H1 (cell line): ENCODE results near the gene BNIP5. TPM values are rescaled to one million over a fixed set of nuclear protein-coding genes. Genes with fewer than 3 reads are reported as not detected.

Source experiments
- CTCF ChIA-PET: fragments of 300-600 bp; sonication (Branson Sonifier 250); formaldehyde crosslinking; loops from one replicate; lab custom pipeline; 2021; ENCODE audit not compliant: partially characterized antibody; lab: Charles Lee
- POLR2A ChIA-PET: fragments of 300-600 bp; sonication (Branson Sonifier 250); formaldehyde crosslinking; loops from one replicate; lab custom pipeline; 2021; ENCODE audit warnings: inconsistent platforms; ENCODE audit not compliant: partially characterized antibody; lab: Charles Lee
- DNase-seq, 2 experiments: peaks; one replicate each; pipeline versions ENCODE4 v3.0.0 to v3.0.0-alpha.2; 2010 to 2022; ENCODE audit warnings: low spot score in 2 of 2, low read depth in 1 of 2, mixed read lengths in 1 of 2
- FAIRE-seq: peaks from 2 replicates; lab custom pipeline; 2011; peaks lifted over from hg19 to GRCh38; lab: Jason Lieb, UNC
- H2AFZ ChIP-seq: 2 replicates; pipeline ENCODE4 v1.8.1; 2012; ENCODE audit warnings: low read length, inconsistent platforms
- H2AK5ac ChIP-seq: 2 replicates; pipeline ENCODE4 v1.6.1; 2013; ENCODE audit warnings: low read depth, low read length
- H2BK120ac ChIP-seq: replicated peaks from 2 replicates; pipeline ENCODE3; 2013; ENCODE audit warnings: low read depth, low read length, inconsistent platforms
- H2BK12ac ChIP-seq: 2 replicates; pipeline ENCODE4 v1.6.1; 2013; ENCODE audit warnings: low read depth, low read length
- H2BK15ac ChIP-seq: 2 replicates; pipeline ENCODE4 v1.6.1; 2013; ENCODE audit warnings: low read length
- H2BK20ac ChIP-seq: 2 replicates; pipeline ENCODE4 v1.6.1; 2013; ENCODE audit warnings: low read length
- H2BK5ac ChIP-seq: 2 replicates; pipeline ENCODE4 v1.6.1; 2013; ENCODE audit warnings: low read depth, low read length
- H3K14ac ChIP-seq: 2 replicates; pipeline ENCODE4 v1.6.1; 2013; ENCODE audit warnings: inconsistent platforms; ENCODE audit not compliant: insufficient read length
- H3K18ac ChIP-seq: 2 replicates; pipeline ENCODE4 v1.6.1; 2013; ENCODE audit warnings: low read length; ENCODE audit errors: extremely low read depth
- H3K23ac ChIP-seq: 2 replicates; pipeline ENCODE4 v1.6.1; 2013; ENCODE audit warnings: inconsistent platforms; ENCODE audit not compliant: insufficient read length
- H3K23me2 ChIP-seq: 2 replicates; pipeline ENCODE4 v1.6.1; 2013; ENCODE audit warnings: low read depth, low read length
- H3K27ac ChIP-seq: 2 replicates; pipeline ENCODE4 v1.6.1; 2011; ENCODE audit warnings: low read depth, low read length, inconsistent platforms
- H3K27me3 ChIP-seq, 4 experiments: replicated peaks in 1 of 4; 1 replicate in 1 of 4; 2 replicates in 3 of 4; pipeline versions ENCODE4 v1.6.1 to v1.8.1; 2011 to 2013; ENCODE audit warnings: low read length in 3 of 4, mild to moderate bottlenecking in 3 of 4, inconsistent platforms in 2 of 4, mixed read lengths in 2 of 4, moderate library complexity in 1 of 4; ENCODE audit not compliant: control insufficient read depth in 3 of 4, insufficient read depth in 3 of 4; ENCODE audit errors: extremely low read depth in 1 of 4
- H3K36me3 ChIP-seq, 4 experiments: 2 replicates each; pipeline versions ENCODE4 v1.6.1 to v1.8.1; 2011 to 2013; ENCODE audit warnings: mild to moderate bottlenecking in 4 of 4, low read length in 3 of 4, moderate library complexity in 2 of 4, control low read depth in 1 of 4, inconsistent platforms in 1 of 4; ENCODE audit not compliant: insufficient read depth in 4 of 4, control insufficient read depth in 2 of 4
- H3K4ac ChIP-seq: replicated peaks from 2 replicates; pipeline ENCODE3; 2013; ENCODE audit warnings: low read length, low read depth, mixed read lengths, inconsistent platforms; ENCODE audit not compliant: insufficient read length
- H3K4me1 ChIP-seq, 4 experiments: replicated peaks in 1 of 4; 1 replicate in 1 of 4; 2 replicates in 3 of 4; pipeline versions ENCODE4 v1.6.1 to v1.8.1; 2011 to 2013; ENCODE audit warnings: low read length in 3 of 4, inconsistent platforms in 2 of 4, mixed read lengths in 1 of 4; ENCODE audit not compliant: insufficient read depth in 4 of 4, control insufficient read depth in 3 of 4
- H3K4me2 ChIP-seq, 2 experiments: 2 replicates each; pipeline versions ENCODE4 v1.6.1 to v1.8.1; 2011 to 2013; ENCODE audit warnings: low read depth in 2 of 2, low read length in 2 of 2, control low read depth in 1 of 2, inconsistent platforms in 1 of 2, mild to moderate bottlenecking in 1 of 2; ENCODE audit not compliant: insufficient read depth in 1 of 2
- H3K4me3 ChIP-seq, 4 experiments: fragments of 200-600, 300-600 bp in 1 of 4; sonication (generic), shearing (Covaris generic), sonication (Bioruptor Twin) in 1 of 4; 2 replicates each; pipeline versions ENCODE4 v1.5.1 to v1.8.1; 2011 to 2016; ENCODE audit warnings: low read length in 4 of 4, low read depth in 3 of 4, control low read depth in 2 of 4, inconsistent platforms in 2 of 4, mild to moderate bottlenecking in 2 of 4, mixed read lengths in 1 of 4, moderate library complexity in 1 of 4; ENCODE audit not compliant: insufficient read depth in 2 of 4; ENCODE audit errors: extremely low read depth in 1 of 4
- H3K56ac ChIP-seq: replicated peaks from 2 replicates; pipeline ENCODE3; 2013; ENCODE audit warnings: low read depth, mild to moderate bottlenecking, mixed read lengths, low read length, inconsistent platforms; ENCODE audit not compliant: insufficient read length
- H3K79me1 ChIP-seq: 2 replicates; pipeline ENCODE4 v1.6.1; 2013; ENCODE audit warnings: low read depth, low read length, control low read depth
- H3K79me2 ChIP-seq, 2 experiments: 2 replicates each; pipeline versions ENCODE4 v1.6.1 to v1.8.1; 2012 to 2013; ENCODE audit warnings: low read length in 2 of 2, mild to moderate bottlenecking in 2 of 2, inconsistent platforms in 1 of 2; ENCODE audit not compliant: insufficient read depth in 2 of 2, control insufficient read depth in 1 of 2
- H3K9ac ChIP-seq, 4 experiments: replicated peaks in 1 of 4; 1 replicate in 1 of 4; 2 replicates in 3 of 4; pipeline versions ENCODE4 v1.6.1 to v1.8.1; 2011 to 2013; ENCODE audit warnings: low read depth in 3 of 4, low read length in 3 of 4, control low read depth in 2 of 4, mild to moderate bottlenecking in 2 of 4, moderate library complexity in 2 of 4, inconsistent platforms in 1 of 4; ENCODE audit errors: extremely low read depth in 1 of 4
- H3K9me3 ChIP-seq, 2 experiments: 2 replicates each; pipeline versions ENCODE4 v1.6.1 to v1.8.1; 2012 to 2013; ENCODE audit warnings: mild to moderate bottlenecking in 2 of 2, moderate library complexity in 2 of 2, control low read depth in 1 of 2, inconsistent platforms in 1 of 2, low read depth in 1 of 2, low read length in 1 of 2, mixed read lengths in 1 of 2; ENCODE audit not compliant: insufficient read depth in 2 of 2
- H4K20me1 ChIP-seq, 2 experiments: replicated peaks in 1 of 2; 2 replicates each; pipeline versions ENCODE3 to v1.8.1; 2011 to 2013; ENCODE audit warnings: inconsistent platforms in 2 of 2, low read length in 2 of 2, mild to moderate bottlenecking in 1 of 2; ENCODE audit not compliant: insufficient read depth in 2 of 2, control insufficient read depth in 1 of 2
- H4K5ac ChIP-seq: 2 replicates; pipeline ENCODE4 v1.6.1; 2013; ENCODE audit warnings: low read length, low read depth, mixed read lengths, inconsistent platforms; ENCODE audit not compliant: insufficient read length
- H4K8ac ChIP-seq: 2 replicates; pipeline ENCODE4 v1.8.0; 2013; ENCODE audit warnings: mild to moderate bottlenecking, moderate library complexity, low read length, inconsistent platforms; ENCODE audit not compliant: insufficient read depth; ENCODE audit errors: extremely low read depth
- H4K91ac ChIP-seq: replicated peaks from 2 replicates; pipeline ENCODE3; 2013; ENCODE audit warnings: low read length, mixed read lengths, inconsistent platforms; ENCODE audit not compliant: insufficient read length
- BACH1 ChIP-seq: IDR thresholded peaks from 2 replicates; pipeline ENCODE4 v1.6.1; 2012; ENCODE audit warnings: low read length, improper control_type of control experiment
- BRCA1 ChIP-seq: IDR thresholded peaks from 2 replicates; pipeline ENCODE4 v1.6.1; 2012; ENCODE audit warnings: low read depth, low read length, improper control_type of control experiment
- E2F6 ChIP-seq: IDR thresholded peaks from 2 replicates; pipeline ENCODE4 v1.6.1; 2012; ENCODE audit warnings: inconsistent platforms
- EZH2 ChIP-seq: fragments of 200-600 bp; sonication (generic); IDR thresholded peaks from 2 replicates; pipeline ENCODE4 v1.7.1; 2012; ENCODE audit warnings: low read depth, mild to moderate bottlenecking, moderate library complexity, low read length, inconsistent platforms; ENCODE audit not compliant: severe bottlenecking
- JUN ChIP-seq: IDR thresholded peaks from 2 replicates; pipeline ENCODE4 v1.6.1; 2011; ENCODE audit warnings: low read depth, mild to moderate bottlenecking, improper control_type of control experiment, low read length
- JUND ChIP-seq: IDR thresholded peaks from 2 replicates; pipeline ENCODE4 v1.6.1; 2011; ENCODE audit warnings: mild to moderate bottlenecking, improper control_type of control experiment, low read length
- KDM4A ChIP-seq: IDR thresholded peaks from one replicate; pipeline ENCODE4 v1.7.1; 2012; ENCODE audit warnings: low read depth, mild to moderate bottlenecking, moderate library complexity, low read length, inconsistent platforms; ENCODE audit not compliant: severe bottlenecking
- PHF8 ChIP-seq: fragments of 200-600 bp; sonication (generic); conservative IDR thresholded peaks from 2 replicates; pipeline ENCODE4 v1.7.1; 2012; ENCODE audit warnings: low read depth, mild to moderate bottlenecking, inconsistent platforms, low read length, moderate library complexity
- RFX5 ChIP-seq: IDR thresholded peaks from 2 replicates; pipeline ENCODE4 v1.6.1; 2011; ENCODE audit warnings: low read depth, low read length, improper control_type of control experiment, borderline replicate concordance
- SIRT6 ChIP-seq: IDR thresholded peaks from one replicate; pipeline ENCODE4 v1.7.1; 2012; ENCODE audit warnings: low read length, inconsistent platforms
- SP1 ChIP-seq: IDR thresholded peaks from 2 replicates; pipeline ENCODE4 v1.6.1; 2011; ENCODE audit warnings: low read depth, low read length
- TAF7 ChIP-seq: optimal IDR thresholded peaks from 2 replicates; pipeline ENCODE3; 2011; ENCODE audit warnings: low read depth, mild to moderate bottlenecking, inconsistent platforms, low read length, moderate library complexity, borderline replicate concordance
- TBP ChIP-seq: IDR thresholded peaks from 2 replicates; pipeline ENCODE4 v1.6.1; 2011; ENCODE audit warnings: low read depth, low read length, improper control_type of control experiment
- WGBS, 2 experiments: shearing (Covaris generic) in 1 of 2; methylation state at CpG; one replicate each; pipeline versions ENCODE4 v1.1.6 to v1.1.7; 2013 to 2015; ENCODE audit warnings: low lambda C conversion rate in 2 of 2, mixed read lengths in 2 of 2, inconsistent platforms in 1 of 2, low coverage in 1 of 2, missing lambda C conversion rate in 1 of 2; ENCODE audit not compliant: insufficient replicate concordance in 2 of 2, insufficient coverage in 1 of 2, insufficient read length in 1 of 2; ENCODE audit errors: extremely low coverage in 1 of 2, missing lambda C conversion rate in 1 of 2; 5-methylcytosine and 5-hydroxymethylcytosine counted together
- polyA plus RNA-seq, 7 experiments: library from polyadenylated mRNA; depleted of rRNA in 3 of 7; stranded (reverse) in 5 of 7; unstranded in 2 of 7; fragments of >200 nt in 5 of 7; fragments of 200-250 nt in 2 of 7; gene quantifications; 1 replicate in 5 of 7; 2 replicates in 1 of 7; 4 replicates in 1 of 7; pipeline versions ENCODE4 v1.2.1 to v1.2.3, GENCODE V29; 2011 to 2013; ENCODE audit warnings: missing spikeins in 2 of 7, mixed read lengths in 2 of 7
- total RNA-seq: library from RNA; stranded (reverse); fragmentation: NEBNext Ultra II Directional; extraction: Animal tissue kit (Norgen Biotek cat#: 25700); gene quantifications from 2 replicates; pipeline ENCODE4 v1.2.1, GENCODE V29; 2021
- TF ChIP-seq, protein P1 (sequence below): IDR thresholded peaks from 2 replicates; pipeline ENCODE4 v1.6.1; 2012; ENCODE audit warnings: inconsistent platforms

The BNIP5 gene
- total and polyA plus RNA-seq, 2 of the 8 experiments (the other 6 are each of a cell fraction or from before 2014, with no cell fraction given) = not detected

- H3K18ac ChIP-seq = no peak overlapping the region
- no peaks in the 10 kb centered on the region for H3K36me3 ChIP-seq
- POLR2A ChIA-PET = no interaction called here
- no peak overlapping the region for H4K5ac ChIP-seq
- FAIRE-seq (no peak), DNase-seq (no peak)
- H2BK5ac ChIP-seq = no peak overlapping the region
- no peaks in the 10 kb centered on the region for H3K4me1 ChIP-seq
- no peak overlapping the region for H2BK12ac ChIP-seq
- no peak overlapping the region for H4K91ac ChIP-seq
- no peak overlapping the region for H3K23ac ChIP-seq
- no peaks in the 10 kb centered on the region for H3K9me3 ChIP-seq
- CTCF ChIA-PET = interaction anchor here (0.9 to 5.8 kb wide), 3 partner anchors 12 to 51 kb away, joined by 4 to 27 read pairs (median 8); no protein-coding TSS in a partner anchor
- no peak overlapping the region for H3K4me3 ChIP-seq
- no peaks in the 10 kb centered on the region for H3K23me2 ChIP-seq
- H3K79me2 ChIP-seq = no peaks in the 10 kb centered on the region
- H4K8ac ChIP-seq = no peak overlapping the region
- peaks cover 0 to 1% (median 0%) of the 10 kb centered on the region in 4 experiments; a peak in 1 of 7 replicates for H3K27me3 ChIP-seq
- H2BK120ac ChIP-seq = no peak overlapping the region
- no peak overlapping the region for H3K56ac ChIP-seq
- H3K27ac ChIP-seq = no peak overlapping the region
- H3K79me1 ChIP-seq = no peaks in the 10 kb centered on the region
- 83% methylated on average over 4 of the region's 4 CpGs; no CpG with 5 or more reads in 1 of the 2 experiments for WGBS, 2 experiments
- H2BK20ac ChIP-seq = no peak overlapping the region
- H2AK5ac ChIP-seq = no peak overlapping the region
- H4K20me1 ChIP-seq = no peaks in the 10 kb centered on the region
- no peak overlapping the region for H2AFZ ChIP-seq
- H3K9ac ChIP-seq = no peak overlapping the region
- H3K14ac ChIP-seq = no peak overlapping the region
- H2BK15ac ChIP-seq = no peak overlapping the region
- no peak overlapping the region for H3K4ac ChIP-seq
- no peak overlapping the region for H3K4me2 ChIP-seq
- no peak for TF ChIP-seq SP1
- TF ChIP-seq TBP = no peak
- TF ChIP-seq RFX5 = no peak
- no peak for TF ChIP-seq SIRT6
- TF ChIP-seq BACH1 = no peak
- TF ChIP-seq EZH2 = no peak
- no peak for TF ChIP-seq JUND
- no peak for TF ChIP-seq PHF8
- TF ChIP-seq, protein P1, sequence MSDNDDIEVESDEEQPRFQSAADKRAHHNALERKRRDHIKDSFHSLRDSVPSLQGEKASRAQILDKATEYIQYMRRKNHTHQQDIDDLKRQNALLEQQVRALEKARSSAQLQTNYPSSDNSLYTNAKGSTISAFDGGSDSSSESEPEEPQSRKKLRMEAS = no peak
- TF ChIP-seq JUN = no peak
- no peak for TF ChIP-seq KDM4A
- TF ChIP-seq TAF7 = no peak
- TF ChIP-seq BRCA1 = no peak
- no peak for TF ChIP-seq E2F6
Measured at GRCh38 chr6:36353411-36353915, 16.8 kb upstream of the BNIP5 start.
